ENCODE measurements around the gene PCBP3. TPM values are rescaled to one million over a fixed set of nuclear protein-coding genes. Genes with fewer than 3 reads are reported as not detected.

Gene PCBP3
- total RNA-seq, 4 donors from 2014 or later: 0.99 to 7.0 (median 2.5) TPM; not detected in 1

- WGBS, 2 donors: 83 to 90% methylated on average over 7 of the region's 7 CpGs
- DNase-seq (ENCODE audit: low spot score in 2 of 2): no peak
- no peak overlapping the region for H3K4me3 ChIP-seq (ENCODE audit: low read depth, poor library complexity, severe bottlenecking)
- intact Hi-C loops (cut with DNase I; ENCODE audit: low total_unique reads): no loop called here
- TF ChIP-seq CTCF (IDR thresholded peaks at IDR 0.05) (no peak), POLR2A (IDR thresholded peaks at IDR 0.05) (no peak)
Observed at GRCh38 chr21:45699251-45699942, 55.9 kb downstream of the PCBP3 start.

- 81% methylated on average over 1 of the region's 1 CpG for WGBS, 2 donors
- TF ChIP-seq POLR2A (IDR thresholded peaks at IDR 0.05) (no peak), CTCF (IDR thresholded peaks at IDR 0.05) (no peak)
- intact Hi-C loops (cut with DNase I; ENCODE audit: low total_unique reads): no loop called here
Observed at GRCh38 chr21:45699966-45700365, 56.4 kb downstream of the PCBP3 start.

GRCh38 chr21:45700461-45700860 is 56.9 kb downstream of the PCBP3 start:
- H3K4me3 ChIP-seq (ENCODE audit: low read depth, poor library complexity, severe bottlenecking): no peak overlapping the region
- 90 to 94% methylated on average over 6 of the region's 6 CpGs for WGBS, 2 donors
- TF ChIP-seq POLR2A (IDR thresholded peaks at IDR 0.05) (no peak), CTCF (IDR thresholded peaks at IDR 0.05) (no peak)
- DNase-seq (ENCODE audit: low spot score in 2 of 2): no peak
- intact Hi-C loops (cut with DNase I; ENCODE audit: low total_unique reads): no loop called here

More at GRCh38 chr21:45699966-45700365, 56.4 kb downstream of the PCBP3 start:
- H3K4me3 ChIP-seq (ENCODE audit: low read depth, poor library complexity, severe bottlenecking): no peak overlapping the region
- DNase-seq (ENCODE audit: low spot score in 2 of 2): no peak

- no peak for DNase-seq (ENCODE audit: low spot score in 2 of 2)
- no peak overlapping the region for H3K4me3 ChIP-seq (ENCODE audit: low read depth, poor library complexity, severe bottlenecking)
- 86 to 89% methylated on average over 12 to 13 of the region's 13 CpGs for WGBS, 2 donors
- TF ChIP-seq POLR2A (IDR thresholded peaks at IDR 0.05): no peak
- no peak for TF ChIP-seq CTCF (IDR thresholded peaks at IDR 0.05)
- intact Hi-C loops (cut with DNase I; ENCODE audit: low total_unique reads): no loop called here
Observed at GRCh38 chr21:45704311-45705108, 61.0 kb downstream of the PCBP3 start.

- TF ChIP-seq POLR2A (IDR thresholded peaks at IDR 0.05) (no peak), CTCF (IDR thresholded peaks at IDR 0.05) (no peak)
- H3K4me3 ChIP-seq (ENCODE audit: low read depth, poor library complexity, severe bottlenecking): no peak overlapping the region
- 67 to 85% methylated on average over 1 of the region's 1 CpG for WGBS, 2 donors
- intact Hi-C loops (cut with DNase I; ENCODE audit: low total_unique reads): no loop called here
- DNase-seq (ENCODE audit: low spot score in 2 of 2): no peak
Observed at GRCh38 chr21:45706299-45706698, 62.8 kb downstream of the PCBP3 start.

Measured in lower leg skin (tissue), 4 donors.